HG02763 (cell line): ENCODE data around the gene HOXD1.

Experiments used
- ATAC-seq: cut with Tn5 transposase; IDR thresholded peaks from one replicate; pipeline ENCODE4 v1.9.1; 2021; ENCODE audit warnings: mild to moderate bottlenecking, moderate library complexity; ENCODE audit not compliant: unreplicated experiment

Gene HOXD1

DNA sequence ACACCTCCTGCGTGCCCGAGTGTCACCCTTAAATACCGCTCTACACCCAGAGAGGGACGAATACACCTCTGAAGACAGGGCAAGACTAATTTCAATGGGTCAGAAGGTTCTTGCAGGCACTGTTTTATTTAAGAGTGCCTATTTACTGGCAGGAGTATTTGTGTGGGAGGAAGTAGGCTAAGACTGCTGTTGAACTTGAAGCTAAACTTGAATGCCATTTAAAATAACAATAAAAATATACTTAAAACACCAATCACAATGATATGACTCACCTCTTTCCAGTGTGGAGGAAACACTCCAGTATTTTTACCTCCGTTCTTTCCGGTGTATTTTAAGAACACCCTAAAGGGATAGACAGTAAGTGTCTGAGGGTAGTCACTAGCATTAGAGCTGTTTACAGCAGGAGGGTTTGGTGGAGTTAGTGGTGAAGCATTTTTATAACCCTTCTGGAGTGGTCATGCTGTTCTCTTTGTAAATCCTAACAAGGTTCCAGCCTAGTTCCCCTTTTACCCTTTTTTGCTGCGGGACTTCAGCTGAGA is 9.6 kb upstream of the HOXD1 start:
- ATAC-seq: no peak

DNA sequence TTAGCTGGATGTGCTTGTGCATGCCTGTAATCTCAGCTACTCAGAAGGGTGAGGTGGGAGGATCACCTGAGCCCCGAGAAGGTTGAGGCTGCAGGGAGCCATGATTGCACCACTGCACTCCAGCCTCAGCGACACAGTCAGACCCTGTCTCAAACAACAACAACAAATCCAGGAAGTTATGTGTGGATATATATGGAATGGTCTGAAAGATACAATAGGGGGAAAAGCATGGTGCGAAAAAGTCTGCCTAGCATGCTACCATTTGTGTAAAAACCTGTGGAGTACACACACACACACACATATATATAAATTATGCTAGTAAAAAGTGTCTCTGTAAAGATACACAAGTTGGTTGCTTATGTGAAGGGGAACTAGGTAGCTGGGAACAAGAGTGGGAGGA is 6.9 kb upstream of the HOXD1 start:
- ATAC-seq: no peak

DNA sequence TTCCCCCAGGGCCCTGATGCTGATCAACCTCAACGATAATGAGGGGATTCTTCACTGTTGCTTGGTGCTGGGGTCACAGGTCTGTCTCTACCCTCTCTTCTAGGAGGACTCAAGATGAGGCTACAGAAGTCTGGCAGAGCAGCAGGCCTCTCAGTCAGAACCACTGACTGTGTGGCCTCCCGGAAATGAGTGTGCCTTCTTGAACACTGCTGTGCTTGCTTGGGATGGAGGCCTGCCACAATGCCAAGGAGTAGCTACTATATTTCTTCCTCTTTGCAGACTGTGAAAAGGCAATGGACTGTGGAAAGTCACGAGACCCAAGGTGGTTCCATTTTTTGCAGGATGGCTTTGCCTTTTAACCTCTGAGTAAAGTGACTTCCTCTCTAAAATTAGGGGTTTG is 5.8 kb upstream of the HOXD1 start:
- no peak for ATAC-seq

GRCh38 chr2:176184749-176185148 is 3.7 kb upstream of the HOXD1 start:
- no peak for ATAC-seq

- ATAC-seq: no peak
These were observed 2.4 kb upstream of the HOXD1 start for GRCh38 chr2:176186024-176186423.

GRCh38 chr2:176187200-176187898 is 1.1 kb upstream of the HOXD1 start:
- ATAC-seq: no peak

DNA sequence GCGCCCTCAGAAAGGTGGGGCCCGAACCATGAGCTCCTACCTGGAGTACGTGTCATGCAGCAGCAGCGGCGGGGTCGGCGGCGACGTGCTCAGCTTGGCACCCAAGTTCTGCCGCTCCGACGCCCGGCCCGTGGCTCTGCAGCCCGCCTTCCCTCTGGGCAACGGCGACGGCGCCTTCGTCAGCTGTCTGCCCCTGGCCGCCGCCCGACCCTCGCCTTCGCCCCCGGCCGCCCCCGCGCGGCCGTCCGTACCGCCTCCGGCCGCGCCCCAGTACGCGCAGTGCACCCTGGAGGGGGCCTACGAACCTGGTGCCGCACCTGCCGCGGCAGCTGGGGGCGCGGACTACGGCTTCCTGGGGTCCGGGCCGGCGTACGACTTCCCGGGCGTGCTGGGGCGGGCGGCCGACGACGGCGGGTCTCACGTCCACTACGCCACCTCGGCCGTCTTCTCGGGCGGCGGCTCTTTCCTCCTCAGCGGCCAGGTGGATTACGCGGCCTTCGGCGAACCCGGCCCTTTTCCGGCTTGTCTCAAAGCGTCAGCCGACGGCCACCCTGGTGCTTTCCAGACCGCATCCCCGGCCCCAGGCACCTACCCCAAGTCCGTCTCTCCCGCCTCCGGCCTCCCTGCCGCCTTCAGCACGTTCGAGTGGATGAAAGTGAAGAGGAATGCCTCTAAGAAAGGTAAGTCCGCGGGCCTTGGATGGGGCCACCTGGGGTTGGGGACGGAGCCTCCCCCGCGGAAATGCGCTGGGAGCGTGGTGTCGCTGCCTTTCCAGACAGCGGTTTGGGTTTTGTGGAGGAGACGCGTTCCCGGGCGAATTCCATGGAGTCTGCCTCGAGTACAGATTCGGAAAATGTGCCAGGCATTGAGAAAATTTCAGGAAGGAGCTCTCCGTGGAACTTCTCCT is 559 bp downstream of the HOXD1 start:
- ATAC-seq: no peak

GRCh38 chr2:176189681-176190641 is 1.5 kb downstream of the HOXD1 start:
- ATAC-seq: no peak

GRCh38 chr2:176192351-176192750 is 3.9 kb downstream of the HOXD1 start:
- no peak for ATAC-seq

DNA sequence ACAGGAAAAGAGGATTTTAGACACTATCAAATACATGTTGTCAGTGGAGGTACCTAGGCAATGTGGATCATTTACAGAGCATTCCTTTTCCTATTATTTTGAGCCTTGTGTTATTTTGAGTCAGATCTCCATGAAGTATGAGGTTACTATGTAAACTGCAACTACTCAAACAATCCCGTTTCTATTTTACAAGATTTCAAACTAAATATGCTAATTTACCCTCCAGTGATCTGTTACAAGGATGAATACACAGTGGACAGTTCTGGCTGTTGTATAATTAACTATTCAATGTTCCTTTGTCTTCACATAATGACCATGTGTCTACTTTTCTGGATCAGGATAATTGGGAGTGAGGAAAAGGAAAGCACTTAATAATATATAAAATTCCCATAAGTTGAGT is 4.6 kb downstream of the HOXD1 start:
- ATAC-seq: no peak

DNA sequence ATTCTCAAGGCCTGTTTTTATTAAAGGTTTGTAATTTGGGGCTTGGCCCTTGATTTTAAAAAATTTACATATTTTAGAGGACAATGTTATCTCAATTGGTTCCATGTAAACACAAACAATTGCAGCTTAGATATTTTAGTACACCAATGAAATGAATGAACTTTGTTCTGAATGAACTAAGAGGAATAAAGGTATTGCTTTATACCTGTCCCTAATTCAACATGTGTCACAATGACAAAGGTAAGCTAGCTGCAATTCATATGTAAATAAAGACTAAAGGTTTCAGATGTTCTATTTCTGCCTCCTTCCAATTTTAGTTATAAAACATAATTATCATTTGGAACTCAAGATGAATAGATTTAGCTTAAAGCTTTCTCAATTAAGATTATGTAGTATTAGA is 11.4 kb downstream of the HOXD1 start:
- ATAC-seq: no peak

GRCh38 chr2:176200971-176201370 is 12.5 kb downstream of the HOXD1 start:
- ATAC-seq: no peak

GRCh38 chr2:176202491-176202890 is 14.0 kb downstream of the HOXD1 start:
- ATAC-seq: no peak

GRCh38 chr2:176205126-176205525 is 16.7 kb downstream of the HOXD1 start:
- no peak for ATAC-seq

DNA sequence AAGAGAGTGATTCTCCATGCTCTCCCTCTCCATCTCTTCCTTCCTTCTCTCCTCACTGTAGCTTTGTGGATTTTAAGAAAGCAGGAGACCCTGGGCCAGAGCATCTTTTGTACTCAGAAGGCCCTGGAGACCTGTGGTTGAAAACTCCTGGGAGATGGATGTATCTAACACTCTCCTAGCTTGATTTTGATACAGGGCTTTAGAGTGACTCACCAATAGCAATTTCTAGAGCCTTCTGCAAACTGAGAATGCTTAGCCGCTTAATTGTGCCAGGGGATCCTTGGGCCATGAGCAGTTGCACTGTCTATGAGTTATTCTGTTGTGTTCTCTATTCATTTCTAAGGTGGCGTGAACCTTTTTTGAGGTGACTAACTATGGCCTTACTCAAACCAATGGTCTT is 17.7 kb downstream of the HOXD1 start:
- no peak for ATAC-seq

GRCh38 chr2:176206682-176207081 is 18.2 kb downstream of the HOXD1 start:
- ATAC-seq: no peak

GRCh38 chr2:176211110-176211509 is 22.6 kb downstream of the HOXD1 start:
- ATAC-seq: no peak

GRCh38 chr2:176212276-176212675 is 23.8 kb downstream of the HOXD1 start:
- ATAC-seq: no peak

DNA sequence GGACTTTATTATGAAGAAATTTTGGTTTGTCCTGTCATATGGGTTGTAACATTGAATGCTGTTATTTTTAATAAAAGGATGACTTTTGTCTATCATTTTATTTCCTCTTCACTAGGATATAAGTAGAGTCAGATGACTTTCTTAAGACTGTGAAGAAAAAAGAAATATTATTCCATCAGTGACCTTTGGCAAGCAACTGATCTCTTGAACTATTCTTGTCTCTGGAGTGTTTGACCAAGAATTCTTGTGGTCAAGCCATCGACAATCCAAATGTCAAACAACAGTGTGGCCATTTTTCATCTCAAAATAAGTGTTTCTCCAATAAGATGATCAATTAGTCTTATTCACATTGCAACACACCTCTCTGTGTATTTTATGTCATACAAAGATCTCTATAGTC is 24.9 kb downstream of the HOXD1 start:
- ATAC-seq: no peak

DNA sequence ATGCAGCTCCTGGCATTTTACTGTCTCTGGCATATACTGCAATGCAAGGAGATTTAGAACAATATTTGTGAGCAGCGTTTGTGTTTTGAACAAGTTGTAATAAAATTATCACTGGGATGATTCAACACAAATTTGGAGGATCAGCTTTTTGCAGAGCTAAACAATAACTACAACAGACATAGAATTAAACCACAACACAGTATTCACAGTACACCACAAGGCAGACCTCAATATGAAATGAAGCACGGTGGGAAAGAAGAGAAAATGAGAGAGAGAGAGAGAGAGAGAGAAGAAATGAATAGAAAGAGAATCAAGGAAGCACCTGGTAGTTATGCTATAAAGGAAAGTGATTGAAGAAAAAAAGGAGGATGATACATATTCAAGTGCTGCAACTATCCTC is 39.4 kb downstream of the HOXD1 start:
- ATAC-seq: no peak

GRCh38 chr2:176234156-176234555 is 45.7 kb downstream of the HOXD1 start:
- ATAC-seq: no peak
